Trophoblast cell (in vitro differentiated cells and primary cell): ENCODE data around the gene CKM.
A peak's percentile ranks its signal among the peaks of the same experiment; 100 is the strongest.

Experiments
- DNase-seq, 2 donors: peaks; one replicate each; pipeline ENCODE4 v3.0.0-alpha.2; 2016
- H2AFZ ChIP-seq: 2 replicates; pipeline ENCODE4 v1.6.1; 2013; ENCODE audit warnings: low read length, moderate library complexity, mild to moderate bottlenecking; ENCODE audit not compliant: insufficient read depth, poor library complexity
- H2AK5ac ChIP-seq: 2 replicates; pipeline ENCODE4 v1.6.1; 2013; ENCODE audit warnings: mild to moderate bottlenecking, low read length
- H2BK120ac ChIP-seq: 2 replicates; pipeline ENCODE4 v1.6.1; 2013; ENCODE audit warnings: low read length, mild to moderate bottlenecking, moderate library complexity; ENCODE audit not compliant: insufficient read depth, poor library complexity
- H2BK12ac ChIP-seq: 2 replicates; pipeline ENCODE4 v1.6.1; 2013; ENCODE audit warnings: mild to moderate bottlenecking, low read length, moderate library complexity
- H2BK5ac ChIP-seq: 2 replicates; pipeline ENCODE4 v1.6.1; 2013; ENCODE audit warnings: low read length, low read depth, moderate library complexity, mild to moderate bottlenecking; ENCODE audit not compliant: poor library complexity
- H3K14ac ChIP-seq: 2 replicates; pipeline ENCODE4 v1.6.1; 2013; ENCODE audit warnings: mild to moderate bottlenecking, low read length
- H3K18ac ChIP-seq: 2 replicates; pipeline ENCODE4 v1.6.1; 2013; ENCODE audit warnings: mild to moderate bottlenecking, low read length
- H3K23ac ChIP-seq: 2 replicates; pipeline ENCODE4 v1.6.1; 2013; ENCODE audit warnings: low read length
- H3K27ac ChIP-seq: 2 replicates; pipeline ENCODE4 v1.5.1; 2013; ENCODE audit warnings: low read depth, mild to moderate bottlenecking, inconsistent platforms, low read length, moderate library complexity
- H3K27me3 ChIP-seq: 2 replicates; pipeline ENCODE4 v1.6.1; 2013; ENCODE audit warnings: inconsistent platforms, mild to moderate bottlenecking, low read length, moderate library complexity; ENCODE audit not compliant: insufficient read depth
- H3K36me3 ChIP-seq, 2 experiments: 1 replicate in 1 of 2; 2 replicates in 1 of 2; pipeline ENCODE4 v1.6.1; 2013; ENCODE audit warnings: low read length in 2 of 2, mild to moderate bottlenecking in 2 of 2, moderate library complexity in 1 of 2; ENCODE audit not compliant: insufficient read depth in 2 of 2, control insufficient read depth in 1 of 2
- H3K4ac ChIP-seq: 2 replicates; pipeline ENCODE4 v1.6.1; 2013; ENCODE audit warnings: low read depth, mild to moderate bottlenecking, low read length, moderate library complexity
- H3K4me1 ChIP-seq, 2 experiments: 1 replicate in 1 of 2; 2 replicates in 1 of 2; pipeline ENCODE4 v1.6.1; 2013; ENCODE audit warnings: low read length in 2 of 2, mild to moderate bottlenecking in 2 of 2, moderate library complexity in 1 of 2; ENCODE audit not compliant: insufficient read depth in 2 of 2, control insufficient read depth in 1 of 2
- H3K4me2 ChIP-seq: 2 replicates; pipeline ENCODE4 v1.6.1; 2013; ENCODE audit warnings: inconsistent platforms, mild to moderate bottlenecking, low read length, moderate library complexity
- H3K4me3 ChIP-seq: 2 replicates; pipeline ENCODE4 v1.5.1; 2013; ENCODE audit warnings: mild to moderate bottlenecking, low read depth, low read length, inconsistent platforms
- H3K79me1 ChIP-seq: one replicate; pipeline ENCODE4 v1.6.1; 2013; ENCODE audit warnings: low read length
- H3K79me2 ChIP-seq: 2 replicates; pipeline ENCODE4 v1.6.1; 2013; ENCODE audit warnings: low read length, mild to moderate bottlenecking; ENCODE audit not compliant: control insufficient read depth, insufficient read depth, poor library complexity
- H3K9ac ChIP-seq: 2 replicates; pipeline ENCODE4 v1.6.1; 2013; ENCODE audit warnings: mild to moderate bottlenecking, low read length
- H3K9me3 ChIP-seq: 2 replicates; pipeline ENCODE4 v1.6.1; 2013; ENCODE audit warnings: low read depth, mild to moderate bottlenecking, control low read depth, inconsistent platforms, low read length; ENCODE audit not compliant: insufficient read depth
- H4K12ac ChIP-seq: 2 replicates; pipeline ENCODE4 v1.6.1; 2013; ENCODE audit warnings: low read depth, mild to moderate bottlenecking, low read length, moderate library complexity
- H4K8ac ChIP-seq: 2 replicates; pipeline ENCODE4 v1.6.1; 2013; ENCODE audit warnings: low read depth, mild to moderate bottlenecking, low read length, moderate library complexity
- H4K91ac ChIP-seq: one replicate; pipeline ENCODE4 v1.6.1; 2013; ENCODE audit warnings: low read depth, mild to moderate bottlenecking, low read length, moderate library complexity
- WGBS: extraction: QIAGEN DNeasy Blood & Tissue Kit; methylation state at CpG from one replicate; pipeline ENCODE4 v1.1.7; 2013; ENCODE audit warnings: missing lambda C conversion rate; ENCODE audit not compliant: insufficient read length, insufficient coverage; ENCODE audit errors: extremely low coverage; 5-methylcytosine and 5-hydroxymethylcytosine counted together

The CKM gene

GRCh38 chr19:45291834-45292233, 30.8 kb downstream of the CKM start:
- no peak overlapping the region for H2AK5ac ChIP-seq
- peaks cover 43 to 48% of the 10 kb centered on the region in 2 experiments for H3K36me3 ChIP-seq
- H3K4me2 ChIP-seq = no peak overlapping the region
- H3K23ac ChIP-seq = no peak overlapping the region
- no peak overlapping the region for H4K91ac ChIP-seq
- H3K14ac ChIP-seq = no peak overlapping the region
- no peaks in the 10 kb centered on the region for H3K79me1 ChIP-seq
- no peaks in the 10 kb centered on the region for H3K4me1 ChIP-seq
- H2AFZ ChIP-seq = no peak overlapping the region
- no peak overlapping the region for H2BK120ac ChIP-seq
- no peak overlapping the region for H3K27ac ChIP-seq
- peaks cover 6% of the 10 kb centered on the region for H3K9me3 ChIP-seq
- H3K9ac ChIP-seq = no peak overlapping the region
- no peak overlapping the region for H4K12ac ChIP-seq
- no peak overlapping the region for H2BK5ac ChIP-seq
- no peak overlapping the region for H3K4ac ChIP-seq
- WGBS = no CpG with 5 or more reads among the region's 1 CpG
- no peak overlapping the region for H3K18ac ChIP-seq
- no peak overlapping the region for H4K8ac ChIP-seq
- no peak for DNase-seq
- H3K4me3 ChIP-seq = no peak overlapping the region
- no peaks in the 10 kb centered on the region for H3K27me3 ChIP-seq
- H2BK12ac ChIP-seq = no peak overlapping the region
- H3K79me2 ChIP-seq = no peaks in the 10 kb centered on the region

GRCh38 chr19:45290381-45290931, 32.2 kb downstream of the CKM start:
- H4K8ac ChIP-seq = no peak overlapping the region
- H2AK5ac ChIP-seq = no peak overlapping the region
- H3K79me1 ChIP-seq = no peaks in the 10 kb centered on the region
- peaks cover 42% of the 10 kb centered on the region in 2 experiments for H3K36me3 ChIP-seq
- no peak overlapping the region for H3K4me3 ChIP-seq
- no peak overlapping the region for H3K27ac ChIP-seq
- no peak for DNase-seq
- no peak overlapping the region for H3K18ac ChIP-seq
- H2BK5ac ChIP-seq = no peak overlapping the region
- H3K9ac ChIP-seq = no peak overlapping the region
- no peak overlapping the region for H3K14ac ChIP-seq
- no peaks in the 10 kb centered on the region for H3K79me2 ChIP-seq
- no peak overlapping the region for H4K12ac ChIP-seq
- no peak overlapping the region for H3K23ac ChIP-seq
- H3K4ac ChIP-seq = no peak overlapping the region
- H4K91ac ChIP-seq = no peak overlapping the region
- H3K27me3 ChIP-seq = no peaks in the 10 kb centered on the region
- H2BK120ac ChIP-seq = no peak overlapping the region
- WGBS = no CpG with 5 or more reads among the region's 6 CpGs
- no peak overlapping the region for H3K4me2 ChIP-seq
- H2BK12ac ChIP-seq = no peak overlapping the region
- peaks cover 6% of the 10 kb centered on the region for H3K9me3 ChIP-seq
- H2AFZ ChIP-seq = no peak overlapping the region
- H3K4me1 ChIP-seq = no peaks in the 10 kb centered on the region

DNA sequence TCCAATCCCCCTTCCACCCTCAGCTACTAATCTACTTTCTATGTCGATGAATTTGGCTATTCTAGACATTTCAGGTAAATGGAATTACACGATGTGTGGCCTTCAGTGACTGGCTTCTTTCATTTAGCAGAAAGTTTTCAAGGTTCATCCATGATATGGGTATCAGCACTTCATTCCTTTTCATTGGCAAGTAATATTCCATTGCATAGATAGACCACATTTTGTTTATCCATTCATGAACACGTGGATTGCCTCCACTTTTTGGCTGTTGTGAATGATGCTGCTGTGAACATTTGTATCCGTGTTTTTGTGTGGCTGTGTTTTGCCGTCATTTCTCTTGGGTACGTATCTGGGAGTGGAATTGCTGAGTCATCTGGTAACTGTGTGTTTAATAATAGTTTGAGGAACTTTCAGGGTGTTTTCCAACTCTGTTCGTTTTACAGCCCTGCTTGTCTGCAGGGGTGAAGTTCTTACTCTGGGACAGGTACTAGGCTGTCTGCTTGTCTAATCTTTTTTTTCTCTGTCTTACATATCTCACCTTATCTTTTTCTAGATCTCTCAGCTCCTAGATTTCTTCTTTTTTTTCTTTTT, 39.1 kb downstream of the CKM start:
- no peak overlapping the region for H3K27ac ChIP-seq
- no peak overlapping the region for H2BK120ac ChIP-seq
- no peak overlapping the region for H3K14ac ChIP-seq
- no peak overlapping the region for H2AK5ac ChIP-seq
- WGBS = no CpG with 5 or more reads among the region's 7 CpGs
- H3K9ac ChIP-seq = no peak overlapping the region
- H3K23ac ChIP-seq = no peak overlapping the region
- no peak overlapping the region for H2BK12ac ChIP-seq
- no peak overlapping the region for H3K4ac ChIP-seq
- no peak overlapping the region for H3K18ac ChIP-seq
- peaks cover 4% of the 10 kb centered on the region for H3K79me1 ChIP-seq
- H4K91ac ChIP-seq = no peak overlapping the region
- no peak overlapping the region for H2AFZ ChIP-seq
- H3K4me1 ChIP-seq = peaks cover 11% of the 10 kb centered on the region in 2 experiments
- H4K8ac ChIP-seq = no peak overlapping the region
- peaks cover 32 to 38% of the 10 kb centered on the region in 2 experiments for H3K36me3 ChIP-seq
- H4K12ac ChIP-seq = no peak overlapping the region
- no peak overlapping the region for H3K4me2 ChIP-seq
- DNase-seq = peak; percentile 8 to 55
- peaks cover 2% of the 10 kb centered on the region for H3K79me2 ChIP-seq
- no peak overlapping the region for H3K4me3 ChIP-seq
- no peaks in the 10 kb centered on the region for H3K9me3 ChIP-seq
- no peak overlapping the region for H2BK5ac ChIP-seq
- H3K27me3 ChIP-seq = no peaks in the 10 kb centered on the region

DNA sequence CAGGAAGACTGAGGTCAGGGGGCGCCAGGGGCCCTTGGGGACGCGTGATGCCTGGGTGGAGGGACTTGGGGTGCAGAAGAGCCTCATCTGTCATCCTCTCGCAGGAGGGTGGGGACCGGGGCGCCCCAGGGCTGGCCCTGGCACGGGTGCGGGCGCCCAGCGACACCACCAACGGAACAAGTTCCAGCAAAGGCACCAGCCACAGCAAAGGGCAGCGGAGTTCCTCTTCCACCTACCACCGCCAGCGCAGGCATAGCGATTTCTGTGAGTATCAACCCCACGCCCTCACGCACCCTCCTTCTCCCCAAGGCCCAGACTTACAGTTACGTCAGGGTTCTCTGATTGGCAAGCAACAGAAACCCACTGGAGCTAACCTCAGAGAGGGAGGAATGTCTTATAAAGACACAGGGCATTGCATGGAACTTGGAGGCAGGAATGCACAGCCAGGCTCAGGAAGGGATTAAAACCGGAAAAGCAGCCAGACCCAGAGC, 42.2 kb downstream of the CKM start:
- peak overlapping the region; percentile 21 for H2BK12ac ChIP-seq
- DNase-seq = no peak
- peak overlapping the region; percentile 6 for H3K18ac ChIP-seq
- peaks cover 2% of the 10 kb centered on the region for H3K79me2 ChIP-seq
- WGBS = no CpG with 5 or more reads among the region's 19 CpGs
- no peak overlapping the region for H3K4me3 ChIP-seq
- H3K23ac ChIP-seq = no peak overlapping the region
- peak overlapping the region; percentile 54 for H2BK5ac ChIP-seq
- no peak overlapping the region for H3K4ac ChIP-seq
- peak overlapping the region; percentile 5 for H4K8ac ChIP-seq
- H3K9ac ChIP-seq = no peak overlapping the region
- no peak overlapping the region for H2AK5ac ChIP-seq
- peak overlapping the region; percentile 3 for H2BK120ac ChIP-seq
- peaks cover 34 to 40% of the 10 kb centered on the region in 2 experiments for H3K36me3 ChIP-seq
- no peak overlapping the region for H3K4me2 ChIP-seq
- no peaks in the 10 kb centered on the region for H3K9me3 ChIP-seq
- peaks cover 11% of the 10 kb centered on the region in 2 experiments for H3K4me1 ChIP-seq
- H3K27me3 ChIP-seq = no peaks in the 10 kb centered on the region
- H4K12ac ChIP-seq = peak overlapping the region; percentile 6
- peak overlapping the region; percentile 9 for H3K14ac ChIP-seq
- peak overlapping the region; percentile 91 for H3K27ac ChIP-seq
- peaks cover 4% of the 10 kb centered on the region for H3K79me1 ChIP-seq
- H4K91ac ChIP-seq = peak overlapping the region; percentile 29
- H2AFZ ChIP-seq = no peak overlapping the region
